GM18867 (cell line): ENCODE results near the gene SMURF1.
"Not testable (repeated sequence)": the region's sequence is repeated elsewhere in the genome, so short reads cannot be mapped to it uniquely, and the experiment has no call there.

ENCODE experiments used
- ATAC-seq: cut with Tn5 transposase; IDR thresholded peaks from one replicate; pipeline ENCODE4 v1.9.1; 2021; ENCODE audit warnings: mild to moderate bottlenecking, moderate library complexity; ENCODE audit not compliant: unreplicated experiment

The SMURF1 gene

DNA sequence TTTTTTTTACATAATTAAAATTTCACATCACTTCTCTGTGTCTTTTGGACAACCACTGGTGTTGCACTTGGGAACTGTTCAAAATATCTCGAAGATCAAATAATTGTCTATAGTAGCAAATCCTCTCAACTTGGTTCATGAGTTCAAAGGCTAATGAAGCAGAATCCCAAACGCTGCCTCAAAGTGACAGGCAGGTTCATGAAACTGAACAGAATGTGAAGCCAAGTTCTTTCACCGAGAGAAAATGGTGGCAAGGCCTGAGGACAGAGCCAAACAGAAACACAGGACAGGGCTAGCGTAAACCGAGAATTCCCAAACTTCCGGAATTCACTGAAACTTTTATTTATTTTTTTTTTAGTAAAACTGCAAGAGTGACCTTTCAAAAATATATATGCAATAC lies 21.1 kb downstream of the SMURF1 start:
- no peak for ATAC-seq

DNA sequence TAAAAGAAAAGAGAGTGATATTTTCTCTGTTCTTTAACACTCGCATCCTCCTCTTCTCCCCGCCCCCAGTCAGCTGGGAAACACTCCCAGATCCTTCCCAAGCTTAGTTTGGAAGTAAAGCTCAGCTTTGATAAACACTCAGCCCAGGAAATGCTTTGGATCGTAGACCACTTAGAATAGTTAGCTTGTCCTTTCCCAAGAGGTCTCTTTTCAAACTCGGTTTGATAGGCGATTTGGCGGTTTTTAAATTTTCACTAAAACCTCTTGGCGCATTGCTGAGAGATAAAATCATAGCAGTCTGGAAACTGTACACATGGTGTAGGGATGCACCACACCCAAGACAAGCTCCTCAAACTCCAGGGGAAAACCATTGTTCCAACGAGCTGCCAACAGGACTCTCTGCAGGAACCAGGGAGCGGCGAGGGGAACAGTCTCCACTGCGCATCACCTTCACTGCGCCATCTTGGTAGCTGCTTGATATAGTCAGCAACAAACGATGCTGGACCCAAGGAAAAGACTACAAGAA lies 22.3 kb downstream of the SMURF1 start:
- ATAC-seq = no peak

DNA sequence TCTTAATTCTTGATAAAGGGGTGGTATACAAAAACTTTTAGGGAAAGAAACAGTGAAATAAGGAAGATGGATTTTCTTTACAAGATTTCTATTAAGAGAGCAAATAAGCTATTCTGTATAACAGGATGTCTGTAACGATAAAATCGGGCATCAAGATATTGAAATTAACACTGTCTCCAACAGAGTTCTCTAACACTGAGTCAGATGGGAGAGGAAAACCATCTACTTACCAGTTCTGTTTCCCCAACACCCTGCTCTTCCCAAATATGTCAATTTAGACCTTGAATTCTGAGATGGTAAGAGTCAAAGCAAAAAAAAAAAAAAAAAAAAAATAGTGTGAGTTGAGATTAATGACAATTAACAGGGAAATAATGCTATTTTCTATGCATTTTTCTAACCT lies 23.0 kb downstream of the SMURF1 start:
- no peak for ATAC-seq

DNA sequence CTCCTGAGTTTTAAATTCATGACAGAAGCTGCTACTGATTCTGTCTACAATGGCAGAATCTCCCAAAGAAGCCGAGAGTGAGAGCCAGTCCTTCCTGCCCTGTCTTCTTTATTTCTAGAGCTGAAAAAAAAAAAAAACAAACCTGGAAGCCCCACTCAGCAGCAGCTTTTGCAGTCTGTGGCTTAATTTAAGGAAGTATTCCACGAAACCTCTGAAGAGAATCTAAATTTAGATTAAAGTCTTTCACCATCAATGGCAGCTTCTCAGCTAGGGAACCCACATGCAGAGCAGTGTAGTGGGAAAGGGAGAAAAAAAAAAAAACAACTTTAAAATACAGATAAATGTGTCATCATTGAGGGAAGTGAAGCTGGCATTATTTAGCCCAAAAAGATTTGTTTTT lies 23.4 kb downstream of the SMURF1 start:
- no peak for ATAC-seq

DNA sequence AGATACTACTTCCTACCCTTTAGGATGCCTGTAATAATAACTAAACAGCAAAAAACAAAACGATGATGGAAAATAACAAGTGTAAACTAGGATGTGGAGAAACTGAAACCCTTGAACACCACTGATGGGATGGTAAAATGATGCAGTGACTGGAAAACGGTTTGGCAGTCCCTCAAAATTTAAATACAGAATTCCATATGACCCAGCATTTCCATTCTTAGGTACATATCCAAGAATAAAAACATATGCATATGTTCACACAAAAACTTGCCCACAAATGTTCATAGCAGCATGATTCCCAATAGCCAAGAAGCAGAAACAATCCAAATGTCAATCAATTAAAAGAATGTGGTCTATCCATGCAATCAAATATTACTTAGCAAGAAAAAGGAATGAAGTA lies 25.8 kb downstream of the SMURF1 start:
- no peak for ATAC-seq

DNA sequence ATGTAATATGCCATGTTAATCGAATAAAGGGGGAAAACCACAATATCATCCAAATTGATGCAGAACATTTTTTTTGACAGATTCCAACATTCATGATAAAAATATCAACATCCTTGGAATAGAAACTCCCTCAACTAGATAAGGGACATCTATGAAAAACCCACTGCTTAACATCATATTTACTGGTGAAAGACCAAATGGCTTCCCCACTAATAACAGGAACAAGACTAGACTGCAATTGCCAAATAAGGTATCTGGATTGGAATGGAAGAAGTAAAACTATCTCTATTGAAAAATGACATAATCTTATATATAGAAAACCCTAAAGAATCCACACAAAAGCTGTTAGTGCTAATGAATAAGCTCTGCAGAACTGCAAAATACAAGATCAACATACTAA lies 27.8 kb downstream of the SMURF1 start:
- no peak for ATAC-seq

DNA sequence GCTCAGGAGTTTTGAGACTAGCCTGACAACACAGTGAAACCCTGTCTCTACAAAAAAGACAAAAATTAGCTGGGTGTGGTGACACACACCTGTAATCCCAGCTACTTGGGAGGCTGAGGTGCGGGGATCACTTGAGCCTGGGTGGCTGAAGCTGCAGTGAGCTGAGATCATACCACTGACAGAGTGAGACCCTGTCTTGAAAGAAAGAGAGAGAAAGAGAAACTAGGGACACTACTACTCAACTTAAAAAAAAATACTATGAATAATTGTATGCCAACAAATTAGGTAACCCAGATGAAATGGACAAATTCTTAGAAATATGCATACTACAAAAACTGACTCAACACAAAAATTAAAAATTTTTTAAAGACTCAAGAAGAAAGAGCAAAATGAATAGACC lies 28.5 kb downstream of the SMURF1 start:
- no peak for ATAC-seq

DNA sequence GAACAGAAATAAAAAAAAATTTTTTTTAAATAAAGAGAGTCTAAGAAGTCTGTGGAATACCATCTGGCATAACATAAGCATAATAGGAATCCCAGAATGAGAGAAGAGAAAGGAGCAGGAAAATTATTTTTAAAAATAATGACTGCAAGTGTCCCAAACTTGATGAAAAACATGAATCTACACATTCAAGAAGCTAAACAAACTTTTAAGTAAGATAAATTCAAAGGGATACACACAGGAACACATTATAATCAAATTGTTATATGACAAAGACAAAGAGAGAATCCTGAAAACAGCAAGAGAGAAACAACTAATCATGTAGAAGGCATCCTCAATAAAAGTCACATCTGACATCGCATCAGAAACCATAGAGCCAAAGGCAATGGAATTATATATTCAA lies 30.9 kb downstream of the SMURF1 start:
- ATAC-seq = no peak

DNA sequence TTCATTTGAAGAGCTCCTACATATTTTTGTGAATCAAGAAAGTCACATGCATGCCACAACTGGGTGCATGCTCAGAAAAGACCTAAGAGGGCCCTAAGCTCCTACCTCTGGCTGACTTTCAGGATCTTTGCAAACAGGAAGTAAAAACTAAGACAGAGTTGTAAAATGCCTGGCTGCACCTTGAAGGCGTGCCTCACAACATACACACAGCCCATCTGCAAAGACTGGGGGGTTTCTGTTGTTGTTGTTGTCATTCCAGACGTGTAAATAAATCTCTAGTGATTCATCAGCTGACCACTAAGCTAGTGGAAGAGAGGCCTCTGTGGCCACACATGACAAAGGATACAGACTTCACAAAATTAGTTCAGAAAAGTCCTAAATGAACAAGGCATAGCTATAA lies 31.8 kb downstream of the SMURF1 start:
- peak; percentile 68 for ATAC-seq

DNA sequence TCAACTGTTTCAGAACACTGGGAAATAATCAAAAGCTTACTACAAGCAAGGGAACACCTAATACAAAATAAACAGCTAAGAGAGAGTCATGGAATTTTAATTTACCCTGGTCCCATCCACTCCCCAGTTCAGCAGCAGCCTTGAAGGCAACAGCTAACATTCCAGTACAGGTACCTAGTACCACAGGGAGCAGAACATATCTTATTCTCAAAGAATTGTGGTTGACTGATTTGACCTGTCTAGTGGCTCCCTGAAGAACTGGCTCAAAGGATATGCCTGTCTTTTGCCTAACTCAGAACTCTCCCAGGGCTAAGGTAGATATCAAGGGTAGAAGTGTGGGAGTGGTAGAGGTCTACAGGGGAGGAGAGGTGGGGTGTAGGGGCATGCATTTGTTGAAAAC lies 32.3 kb downstream of the SMURF1 start:
- peak; percentile 8 for ATAC-seq

DNA sequence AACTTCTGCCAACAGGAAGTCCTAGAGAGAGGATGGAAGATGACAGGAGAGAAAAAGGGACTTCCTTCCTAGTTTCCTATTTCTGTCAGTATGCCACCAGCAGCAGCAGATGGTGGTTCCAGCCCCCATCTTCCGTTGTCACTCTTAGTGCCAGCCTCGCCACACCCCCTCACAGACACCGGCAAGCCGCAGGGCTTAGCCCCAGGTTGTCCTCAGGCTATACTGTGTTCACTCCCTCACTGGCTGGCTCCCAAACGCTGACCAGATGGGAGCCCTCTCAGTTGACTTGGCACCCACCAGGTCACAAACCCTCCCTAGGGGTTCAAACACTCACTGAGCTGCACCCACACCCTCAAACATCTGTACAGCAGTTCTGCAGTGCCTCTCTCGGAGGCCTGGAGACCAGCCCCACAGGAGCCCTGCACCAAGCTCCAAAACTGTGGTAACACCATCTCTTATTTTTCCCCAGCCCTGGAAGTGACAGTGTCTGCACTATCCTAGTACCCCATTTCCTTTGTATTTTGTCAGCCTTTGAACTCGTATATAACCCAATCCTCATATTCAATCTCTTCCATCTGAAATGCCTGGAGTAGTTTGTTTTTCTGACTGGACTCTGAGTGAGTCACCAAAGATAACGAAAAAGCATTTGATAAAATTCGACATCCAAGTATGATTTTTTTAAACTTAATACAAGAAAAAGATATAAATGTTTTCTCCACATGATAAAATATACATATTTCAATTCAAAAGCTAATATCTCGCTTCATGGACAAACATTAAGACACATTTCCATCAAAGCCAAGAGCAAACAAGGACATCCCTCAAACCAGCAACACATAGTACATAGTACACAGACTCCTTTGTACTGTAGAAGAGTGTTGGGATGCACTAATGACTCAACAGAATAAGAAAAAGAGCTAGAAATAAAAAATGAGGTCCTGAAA lies 34.5 kb downstream of the SMURF1 start:
- no peak for ATAC-seq

DNA sequence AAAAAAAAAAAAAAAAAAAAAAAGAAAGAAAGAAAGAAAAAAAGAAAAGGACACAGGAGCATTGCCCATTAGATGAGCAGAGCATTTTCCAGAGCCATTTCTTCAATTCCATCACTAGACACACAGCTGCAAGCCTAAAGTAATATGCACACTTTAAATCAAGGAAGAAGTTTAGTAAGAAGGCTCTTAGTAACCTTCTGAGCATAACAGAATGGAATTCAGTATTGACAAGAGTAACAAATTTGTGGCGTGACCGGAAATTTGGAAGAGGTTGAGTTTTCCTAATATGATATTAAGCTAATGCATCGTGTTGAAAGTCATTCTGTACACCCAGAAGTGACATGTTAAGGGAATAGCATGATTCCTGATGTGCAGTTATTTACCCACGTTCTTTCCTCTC lies 35.3 kb downstream of the SMURF1 start:
- ATAC-seq = no peak

DNA sequence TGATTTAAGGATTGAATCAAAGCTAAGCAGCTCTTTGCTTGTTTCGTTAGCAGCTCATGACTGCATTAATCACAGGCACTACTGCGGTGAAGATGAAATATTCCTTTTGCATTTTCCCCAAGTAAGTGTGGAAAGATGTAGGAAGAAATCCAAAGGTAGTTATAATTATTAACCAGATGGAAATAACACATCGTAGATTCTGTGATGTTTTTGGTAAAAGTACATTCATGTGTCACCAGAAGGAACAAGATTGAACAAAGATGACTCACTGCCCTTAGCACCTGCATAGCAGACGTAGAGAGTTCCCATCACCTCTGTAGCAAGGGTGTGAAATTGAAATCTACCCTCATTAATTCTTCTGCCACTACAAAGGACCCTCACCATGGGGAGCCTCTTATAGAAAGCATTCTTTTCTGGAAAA lies 37.1 kb downstream of the SMURF1 start:
- no peak for ATAC-seq

DNA sequence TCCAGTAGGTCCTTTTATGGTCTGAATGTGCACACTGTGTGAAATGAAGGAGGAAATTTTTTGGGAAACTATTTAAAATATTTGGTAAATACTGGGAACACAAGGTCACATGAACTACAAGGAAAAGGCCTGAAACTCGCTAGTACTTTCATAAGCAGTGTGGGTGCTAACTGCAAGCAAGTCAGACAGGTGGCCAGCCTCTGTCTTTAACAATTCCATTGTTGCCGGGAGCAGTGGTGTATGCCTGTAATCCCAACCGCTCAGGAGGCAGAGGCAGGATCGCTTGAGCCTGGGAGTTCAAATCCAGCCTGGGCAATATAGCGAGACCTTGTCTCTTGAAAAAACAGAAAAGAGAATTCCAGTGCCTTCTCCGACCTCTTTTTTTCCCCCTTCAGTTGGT lies 37.5 kb downstream of the SMURF1 start:
- no peak for ATAC-seq

DNA sequence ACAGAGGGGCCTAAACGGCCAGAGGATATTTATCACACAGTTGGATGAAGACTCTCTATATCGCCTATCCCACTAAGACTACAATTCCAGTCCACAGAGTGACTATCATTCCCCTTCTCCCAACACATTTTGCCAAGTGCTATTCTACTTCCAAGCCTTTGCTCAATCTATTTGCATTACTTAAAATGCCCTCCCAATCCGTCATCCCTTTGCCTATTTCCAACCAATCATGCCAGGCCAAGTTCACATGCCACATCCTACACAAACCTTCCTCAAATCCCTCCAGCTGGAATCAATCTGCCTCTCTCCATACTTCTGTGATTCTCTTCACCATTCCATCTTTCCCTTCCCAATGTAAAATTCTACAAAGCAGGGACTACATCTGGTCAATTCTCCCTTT lies 38.2 kb downstream of the SMURF1 start:
- no peak for ATAC-seq

DNA sequence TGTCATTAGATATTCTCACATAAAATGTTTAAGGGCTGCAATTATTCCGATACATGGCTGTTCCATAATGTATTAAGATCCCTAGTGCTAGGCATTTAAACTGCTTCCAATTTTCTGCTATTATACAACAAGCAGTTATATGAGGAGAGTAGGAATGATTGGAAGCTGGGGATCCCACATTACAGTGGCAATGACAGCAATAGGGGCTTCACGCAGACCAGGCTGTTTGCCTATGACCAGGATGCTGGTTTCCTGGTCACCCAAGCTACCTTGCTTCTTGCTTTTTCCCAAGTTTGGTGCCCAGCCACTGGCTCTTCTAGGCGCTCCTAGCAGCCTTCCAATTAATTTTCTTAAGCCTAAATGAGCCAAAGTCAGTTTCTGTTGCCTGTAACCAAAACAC lies 39.3 kb downstream of the SMURF1 start:
- no peak for ATAC-seq

DNA sequence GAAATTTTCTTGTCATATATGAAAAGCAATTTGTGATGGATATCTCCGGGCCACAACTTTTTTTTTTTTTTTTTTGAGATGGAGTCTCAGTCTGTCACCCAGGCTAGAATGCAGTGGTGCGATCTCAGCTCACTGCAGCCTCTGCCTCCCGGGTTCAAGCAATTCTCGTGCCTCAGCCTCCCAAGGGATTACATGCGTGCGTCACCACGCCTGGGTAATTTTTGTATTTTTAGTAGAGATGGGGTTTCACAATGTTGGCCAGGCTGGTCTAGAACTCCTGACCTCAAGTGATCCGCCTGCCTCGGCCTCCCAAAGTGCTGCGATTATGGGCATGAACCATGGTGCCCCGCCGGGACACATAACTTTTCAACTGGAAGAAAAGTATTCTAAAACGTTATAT lies 40.1 kb downstream of the SMURF1 start:
- ATAC-seq = not testable (repeated sequence)

DNA sequence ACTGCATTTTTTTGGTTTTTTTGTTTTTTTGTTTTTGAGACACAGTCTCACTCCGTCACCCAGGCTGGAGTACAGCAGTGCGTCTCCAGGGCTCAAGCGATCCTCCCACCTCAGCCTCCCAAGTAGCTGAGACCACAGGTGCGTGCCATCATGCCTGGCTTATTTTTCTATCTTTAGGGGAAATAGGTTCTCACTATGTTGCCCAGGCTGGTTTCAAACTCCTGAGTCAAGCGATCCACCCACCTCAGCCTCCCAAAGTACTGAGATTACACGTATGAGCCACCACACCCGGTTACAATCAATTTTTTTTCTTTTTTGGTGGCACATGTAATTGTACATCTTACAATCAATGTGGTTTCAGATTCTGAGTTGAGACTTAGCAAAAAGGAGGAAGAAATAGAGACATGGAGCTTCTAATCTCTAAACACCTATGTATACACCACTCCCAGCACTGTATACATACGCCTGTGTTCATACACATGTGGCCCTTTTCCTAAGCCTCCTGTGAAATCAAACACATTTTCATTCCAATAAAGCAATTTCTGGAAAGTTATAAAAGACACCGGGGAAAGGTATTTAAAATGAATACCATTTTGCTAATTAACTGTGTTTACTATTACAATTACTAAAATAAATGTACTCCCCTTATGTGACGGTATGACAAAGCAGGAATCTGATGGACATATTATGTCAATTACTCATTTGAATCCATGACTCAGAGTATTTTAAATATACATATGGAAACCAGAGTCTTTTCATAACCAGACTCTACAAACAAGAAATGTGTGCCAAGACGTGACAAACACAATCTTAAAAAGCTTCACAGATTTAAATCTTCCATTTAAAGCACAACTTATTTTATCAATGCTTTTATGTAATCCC lies 40.9 kb downstream of the SMURF1 start:
- no peak for ATAC-seq

DNA sequence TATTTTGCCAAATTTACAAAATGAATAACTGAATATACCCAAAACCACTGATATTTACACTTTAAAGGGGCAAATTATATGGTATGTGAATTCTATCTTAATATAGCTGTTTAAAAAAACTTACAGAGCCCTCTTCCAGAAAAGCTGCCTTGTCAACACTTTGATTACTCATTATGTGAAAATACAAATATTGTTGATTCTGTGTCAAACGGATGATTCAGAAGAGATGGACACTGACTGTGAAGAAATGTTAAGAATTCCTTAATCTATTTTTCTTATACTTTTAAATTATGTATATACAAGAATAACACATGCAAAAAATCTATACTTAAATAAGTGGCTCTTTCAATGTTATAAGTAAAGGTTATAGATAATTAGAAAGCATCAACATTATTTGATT lies 41.5 kb downstream of the SMURF1 start:
- no peak for ATAC-seq

DNA sequence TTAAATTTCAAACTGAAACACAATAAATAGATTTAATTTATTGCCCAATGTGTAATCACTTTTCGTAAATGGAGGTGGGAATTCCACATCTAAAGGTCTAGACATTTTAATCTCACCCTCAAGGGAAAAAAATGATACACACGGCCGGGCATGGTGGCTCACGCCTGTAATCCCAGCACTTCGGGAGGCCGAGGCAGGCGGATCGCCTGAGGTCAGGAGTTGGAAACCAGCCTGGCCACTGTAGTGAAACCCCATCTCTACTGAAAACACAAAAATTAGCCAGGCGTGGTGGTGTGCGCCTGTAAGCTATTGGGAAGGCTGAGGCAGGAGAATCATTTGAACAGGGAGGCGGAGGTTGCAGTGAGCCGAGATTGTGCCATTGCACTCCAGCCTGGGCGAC lies 42.4 kb downstream of the SMURF1 start:
- ATAC-seq = not testable (repeated sequence)

DNA sequence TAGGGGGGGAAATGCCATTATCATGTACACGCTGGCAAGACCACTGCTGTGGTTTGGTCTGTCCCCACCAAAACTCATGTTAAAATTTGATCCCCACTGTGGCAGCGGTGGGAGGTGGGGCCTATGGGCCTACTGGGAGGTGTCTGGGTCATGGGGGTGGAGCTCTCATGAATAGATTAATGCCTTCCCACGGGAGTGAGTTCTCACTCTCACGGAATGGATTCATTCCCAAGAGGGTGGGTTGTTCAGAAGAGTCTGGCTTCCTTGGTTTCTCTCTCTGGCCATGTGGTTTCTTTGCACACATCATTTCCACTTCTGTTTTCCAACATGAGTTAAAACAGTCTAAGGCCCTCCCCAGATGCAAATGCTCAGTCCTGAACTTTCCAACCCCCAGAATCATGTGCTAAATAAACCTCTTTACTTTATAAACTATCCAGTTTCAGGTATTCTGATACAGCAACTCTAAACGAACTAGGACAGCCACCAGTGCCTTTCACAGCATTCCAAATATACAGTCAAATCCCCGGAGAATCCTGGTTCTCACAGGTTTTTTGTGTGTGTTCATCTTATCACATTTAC lies 44.3 kb downstream of the SMURF1 start:
- no peak for ATAC-seq
